ENCODE results near the gene KMT2C. TPM values are rescaled to one million over a fixed set of nuclear protein-coding genes. Genes with fewer than 3 reads are reported as not detected.
A peak's percentile ranks its signal among the peaks of the same experiment; 100 is the strongest.

The KMT2C gene
- total and polyA plus RNA-seq, 2 of the 8 experiments (the other 6 are each of a cell fraction or from before 2014, with no cell fraction given): 9.1 to 40.8 TPM

DNA sequence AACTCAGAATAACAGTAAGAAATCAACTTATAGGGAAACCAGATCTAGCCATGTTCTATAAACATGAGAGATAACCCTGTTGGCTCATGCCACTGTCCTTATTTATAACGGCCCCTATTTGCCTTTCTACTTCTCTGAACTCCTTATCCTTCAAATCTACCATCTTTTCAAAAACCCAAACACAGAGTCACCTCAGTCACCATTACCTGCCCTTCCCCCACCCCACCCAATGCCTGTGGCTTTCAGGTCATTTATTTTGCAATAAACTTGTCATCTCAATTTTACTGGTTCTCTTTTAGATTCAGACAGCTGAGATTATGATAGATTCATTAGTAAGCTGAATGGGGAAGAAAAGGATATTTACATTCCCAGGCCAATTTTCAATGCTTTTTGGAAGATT lies 53.6 kb downstream of the KMT2C start:
- DNase-seq (ENCODE audit: low read depth in 1 of 2, low spot score in 2 of 2): no peak
- ChIA-PET POLR2A (ENCODE audit: partially characterized antibody) (no interaction called here), CTCF (ENCODE audit: partially characterized antibody) (interaction anchor here (1.1 kb wide), 1 partner anchor 13 kb away, joined by 3 read pairs; no protein-coding TSS in a partner anchor)
- Histone ChIP-seq H3K27me3 (replicated peaks in 1 of 4; ENCODE audit: control insufficient read depth in 3 of 4, extremely low read depth in 1 of 4, insufficient read depth in 3 of 4, low read length in 3 of 4) (no peaks in the 10 kb centered on the region), H3K27ac (ENCODE audit: low read depth, low read length) (no peak overlapping the region), H3K23ac (ENCODE audit: insufficient read length) (no peak overlapping the region), H3K4me2 (ENCODE audit: insufficient read depth in 1 of 2, low read depth in 2 of 2, low read length in 2 of 2) (no peak overlapping the region; a peak in 1 of 4 replicates), H3K79me2 (ENCODE audit: control insufficient read depth in 1 of 2, insufficient read depth in 2 of 2, low read length in 2 of 2) (peaks cover 6 to 67% of the 10 kb centered on the region in 2 experiments; a peak in 3 of 4 replicates), H3K79me1 (ENCODE audit: low read depth, low read length) (0 out of 2 replicates have a peak, but pooled peaks cover 2% of the 10 kb centered on the region), H4K91ac (replicated peaks; ENCODE audit: insufficient read length, low read length) (no peak overlapping the region), H3K4ac (replicated peaks; ENCODE audit: insufficient read length, low read depth, low read length) (no peak overlapping the region), H4K20me1 (replicated peaks in 1 of 2; ENCODE audit: control insufficient read depth in 1 of 2, insufficient read depth in 2 of 2, low read length in 2 of 2) (peaks cover 0 to 2% of the 10 kb centered on the region in 2 experiments), H3K4me1 (replicated peaks in 1 of 4; ENCODE audit: control insufficient read depth in 3 of 4, insufficient read depth in 4 of 4, low read length in 3 of 4) (peaks cover 0 to 3% (median 0%) of the 10 kb centered on the region in 4 experiments; a peak in 1 of 7 replicates), H3K36me3 (ENCODE audit: control insufficient read depth in 2 of 4, insufficient read depth in 4 of 4, low read length in 3 of 4) (no peaks in the 10 kb centered on the region), H2BK15ac (ENCODE audit: low read length) (no peak overlapping the region), H2BK5ac (ENCODE audit: low read depth, low read length) (no peak overlapping the region), H3K4me3 (ENCODE audit: extremely low read depth in 1 of 4, insufficient read depth in 2 of 4, low read depth in 3 of 4, low read length in 4 of 4) (no peak overlapping the region), H4K5ac (ENCODE audit: insufficient read length, low read depth, low read length) (no peak overlapping the region), H3K18ac (ENCODE audit: extremely low read depth, low read length) (no peak overlapping the region), H3K56ac (replicated peaks; ENCODE audit: insufficient read length, low read depth, low read length) (no peak overlapping the region), H3K9me3 (ENCODE audit: insufficient read depth in 2 of 2, low read depth in 1 of 2, low read length in 1 of 2) (peaks cover 19% of the 10 kb centered on the region in 2 experiments), H3K14ac (ENCODE audit: insufficient read length) (no peak overlapping the region), H2BK12ac (ENCODE audit: low read depth, low read length) (no peak overlapping the region), H3K9ac (replicated peaks in 1 of 4; ENCODE audit: extremely low read depth in 1 of 4, low read depth in 3 of 4, low read length in 3 of 4) (no peak overlapping the region), H2BK20ac (ENCODE audit: low read length) (no peak overlapping the region), H2BK120ac (replicated peaks; ENCODE audit: low read depth, low read length) (no peak overlapping the region), H3K23me2 (ENCODE audit: low read depth, low read length) (no peaks in the 10 kb centered on the region; the same call in 1 of the 2 replicates), H4K8ac (ENCODE audit: extremely low read depth, insufficient read depth, low read length) (no peak overlapping the region), H2AFZ (ENCODE audit: low read length) (no peak overlapping the region), H2AK5ac (ENCODE audit: low read depth, low read length) (no peak overlapping the region)
- FAIRE-seq: peak; percentile 48
- 77 to 100% methylated on average over 1 of the region's 1 CpG for WGBS, 2 experiments (ENCODE audit: extremely low coverage in 1 of 2, insufficient coverage in 1 of 2, insufficient read length in 1 of 2, insufficient replicate concordance in 2 of 2, low coverage in 1 of 2, low lambda C conversion rate in 2 of 2, missing lambda C conversion rate in 1 of 2)
- no peak for TF ChIP-seq CBX8 (IDR thresholded peaks at IDR 0.05; ENCODE audit: borderline replicate concordance, low read depth, low read length)
- no peak for TF ChIP-seq KDM4A (IDR thresholded peaks at IDR 0.05; ENCODE audit: low read depth, low read length, severe bottlenecking)
- TF ChIP-seq EZH2 (IDR thresholded peaks at IDR 0.05; ENCODE audit: low read depth, low read length, severe bottlenecking): no peak
- TF ChIP-seq CEBPB (IDR thresholded peaks at IDR 0.05; ENCODE audit: low read depth, low read length): no peak
- no peak for TF ChIP-seq HDAC2 (IDR thresholded peaks at IDR 0.05; ENCODE audit: borderline replicate concordance in 1 of 2, low read depth in 2 of 2, low read length in 2 of 2)
- TF ChIP-seq YY1 (IDR thresholded peaks at IDR 0.05; ENCODE audit: low read depth, low read length): no peak
- TF ChIP-seq, protein P1, sequence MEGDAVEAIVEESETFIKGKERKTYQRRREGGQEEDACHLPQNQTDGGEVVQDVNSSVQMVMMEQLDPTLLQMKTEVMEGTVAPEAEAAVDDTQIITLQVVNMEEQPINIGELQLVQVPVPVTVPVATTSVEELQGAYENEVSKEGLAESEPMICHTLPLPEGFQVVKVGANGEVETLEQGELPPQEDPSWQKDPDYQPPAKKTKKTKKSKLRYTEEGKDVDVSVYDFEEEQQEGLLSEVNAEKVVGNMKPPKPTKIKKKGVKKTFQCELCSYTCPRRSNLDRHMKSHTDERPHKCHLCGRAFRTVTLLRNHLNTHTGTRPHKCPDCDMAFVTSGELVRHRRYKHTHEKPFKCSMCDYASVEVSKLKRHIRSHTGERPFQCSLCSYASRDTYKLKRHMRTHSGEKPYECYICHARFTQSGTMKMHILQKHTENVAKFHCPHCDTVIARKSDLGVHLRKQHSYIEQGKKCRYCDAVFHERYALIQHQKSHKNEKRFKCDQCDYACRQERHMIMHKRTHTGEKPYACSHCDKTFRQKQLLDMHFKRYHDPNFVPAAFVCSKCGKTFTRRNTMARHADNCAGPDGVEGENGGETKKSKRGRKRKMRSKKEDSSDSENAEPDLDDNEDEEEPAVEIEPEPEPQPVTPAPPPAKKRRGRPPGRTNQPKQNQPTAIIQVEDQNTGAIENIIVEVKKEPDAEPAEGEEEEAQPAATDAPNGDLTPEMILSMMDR (IDR thresholded peaks at IDR 0.05; ENCODE audit: control extremely low read depth in 1 of 3, insufficient read depth in 1 of 3, low read depth in 1 of 3, low read length in 3 of 3): no peak
- no peak for TF ChIP-seq EGR1 (IDR thresholded peaks at IDR 0.05; ENCODE audit: borderline replicate concordance, low read depth, low read length)
- no peak for TF ChIP-seq GTF2F1 (IDR thresholded peaks at IDR 0.05; ENCODE audit: borderline replicate concordance, low read depth, low read length)
- TF ChIP-seq POLR2A (IDR thresholded peaks at IDR 0.05; ENCODE audit: control extremely low read depth in 1 of 2, low read depth in 2 of 2, low read length in 2 of 2): no peak
- TF ChIP-seq SAP30 (IDR thresholded peaks at IDR 0.05; ENCODE audit: insufficient read depth, insufficient replicate concordance, low read length): no peak
- no peak for TF ChIP-seq CREB1 (IDR thresholded peaks at IDR 0.05)

All from H1 (cell line).